Uterus (tissue), 2 donors: ENCODE data around the gene ANKRD44.

Source experiments
- POLR2A ChIP-seq, 2 donors: fragments of 450-650 bp; IDR thresholded peaks; one replicate each; pipeline ENCODE4 v1.6.1; 2016; ENCODE audit warnings: antibody characterized with exemption in 2 of 2, mild to moderate bottlenecking in 1 of 2, moderate library complexity in 1 of 2
- TF ChIP-seq, protein P1 (sequence below), 4 experiments: fragments of 200-600 bp in 2 of 4; fragments of 450-650 bp in 2 of 4; sonication (generic) in 2 of 4; IDR thresholded peaks; one replicate each; pipeline ENCODE4 v1.5.1; 2016 to 2019; ENCODE audit warnings: antibody characterized with exemption in 4 of 4, mild to moderate bottlenecking in 2 of 4, moderate library complexity in 1 of 4

DNA sequence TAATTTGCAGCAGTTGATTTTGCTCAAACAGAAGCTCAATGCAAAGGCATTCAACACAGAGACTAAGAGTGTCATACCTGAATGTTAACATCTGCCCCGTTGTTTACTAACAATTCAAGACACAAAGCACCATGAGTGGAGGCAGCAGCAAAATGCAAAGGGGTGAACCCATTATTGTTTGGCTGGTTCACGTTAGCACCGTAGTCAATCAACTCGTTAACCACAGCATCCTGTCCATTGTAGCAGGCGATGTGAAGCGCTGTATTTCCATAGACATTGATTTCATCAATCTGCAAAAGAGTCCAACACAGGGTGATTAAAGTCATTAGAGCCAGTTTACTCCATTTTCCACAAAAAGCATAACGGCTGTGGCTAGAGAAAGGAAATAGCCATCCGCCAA, 189.3 kb downstream of the ANKRD44 start:
- TF ChIP-seq, protein P1, sequence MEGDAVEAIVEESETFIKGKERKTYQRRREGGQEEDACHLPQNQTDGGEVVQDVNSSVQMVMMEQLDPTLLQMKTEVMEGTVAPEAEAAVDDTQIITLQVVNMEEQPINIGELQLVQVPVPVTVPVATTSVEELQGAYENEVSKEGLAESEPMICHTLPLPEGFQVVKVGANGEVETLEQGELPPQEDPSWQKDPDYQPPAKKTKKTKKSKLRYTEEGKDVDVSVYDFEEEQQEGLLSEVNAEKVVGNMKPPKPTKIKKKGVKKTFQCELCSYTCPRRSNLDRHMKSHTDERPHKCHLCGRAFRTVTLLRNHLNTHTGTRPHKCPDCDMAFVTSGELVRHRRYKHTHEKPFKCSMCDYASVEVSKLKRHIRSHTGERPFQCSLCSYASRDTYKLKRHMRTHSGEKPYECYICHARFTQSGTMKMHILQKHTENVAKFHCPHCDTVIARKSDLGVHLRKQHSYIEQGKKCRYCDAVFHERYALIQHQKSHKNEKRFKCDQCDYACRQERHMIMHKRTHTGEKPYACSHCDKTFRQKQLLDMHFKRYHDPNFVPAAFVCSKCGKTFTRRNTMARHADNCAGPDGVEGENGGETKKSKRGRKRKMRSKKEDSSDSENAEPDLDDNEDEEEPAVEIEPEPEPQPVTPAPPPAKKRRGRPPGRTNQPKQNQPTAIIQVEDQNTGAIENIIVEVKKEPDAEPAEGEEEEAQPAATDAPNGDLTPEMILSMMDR (IDR thresholded peaks at IDR 0.05) = no peak
- TF ChIP-seq POLR2A (IDR thresholded peaks at IDR 0.05) = no peak
